GM13977 (cell line): Measurements from ENCODE around the gene CNTNAP3.
"Not testable (repeated sequence)": the region's sequence is repeated elsewhere in the genome, so short reads cannot be mapped to it uniquely, and the experiment has no call there.

Experiments
- DNase-seq: peaks from one replicate; pipeline ENCODE4 v3.0.0; 2012; ENCODE audit warnings: low spot score
- CTCF ChIP-seq: IDR thresholded peaks from 2 replicates; pipeline ENCODE4 v1.5.1; 2012; ENCODE audit warnings: mild to moderate bottlenecking, control low read depth; ENCODE audit not compliant: insufficient read depth; ENCODE audit errors: extremely low read depth, missing control alignments
- in situ Hi-C: fragments of 300-500 bp; cut with MboI; formaldehyde crosslinking; loops from one replicate; pipeline ENCODE4 v1.12.0; 2022; ENCODE audit warnings: low sequenced_read_pairs, low pct_unique_long_range_greater_than_20kb, mixed read lengths, inconsistent platforms; ENCODE audit not compliant: unreplicated experiment

The CNTNAP3 gene

GRCh38 chr9:39108145-39108544 lies 179.8 kb downstream of the CNTNAP3 start:
- TF ChIP-seq CTCF: no peak
- DNase-seq: no peak
- in situ Hi-C loops: no loop called here

GRCh38 chr9:39097208-39097607 lies 190.8 kb downstream of the CNTNAP3 start:
- in situ Hi-C loops, DNase-seq: not testable (repeated sequence)

- DNase-seq, in situ Hi-C loops: not testable (repeated sequence)
These were observed 202.7 kb downstream of the CNTNAP3 start for GRCh38 chr9:39085311-39085710.

- DNase-seq, in situ Hi-C loops: not testable (repeated sequence)
These were observed 205.4 kb downstream of the CNTNAP3 start for GRCh38 chr9:39082574-39082973.

GRCh38 chr9:39080081-39080480 lies 207.9 kb downstream of the CNTNAP3 start:
- DNase-seq, in situ Hi-C loops: not testable (repeated sequence)

GRCh38 chr9:39078621-39079256 lies 209.2 kb downstream of the CNTNAP3 start:
- DNase-seq, in situ Hi-C loops: not testable (repeated sequence)

- in situ Hi-C loops, DNase-seq: not testable (repeated sequence)
These were observed 214.4 kb downstream of the CNTNAP3 start for GRCh38 chr9:39073537-39073936.

- DNase-seq, in situ Hi-C loops: not testable (repeated sequence)
These were observed 220.3 kb downstream of the CNTNAP3 start for GRCh38 chr9:39067683-39068082.

- DNase-seq, in situ Hi-C loops: not testable (repeated sequence)
These were observed 225.0 kb downstream of the CNTNAP3 start for GRCh38 chr9:39062966-39063365.

GRCh38 chr9:39054453-39054852 lies 233.5 kb downstream of the CNTNAP3 start:
- in situ Hi-C loops: not testable (repeated sequence)

GRCh38 chr9:39046833-39047232 lies 241.1 kb downstream of the CNTNAP3 start:
- DNase-seq: not testable (repeated sequence)

More at GRCh38 chr9:39054453-39054852, 233.5 kb downstream of the CNTNAP3 start:
- not testable (repeated sequence) for DNase-seq

GRCh38 chr9:39042352-39042803 lies 245.6 kb downstream of the CNTNAP3 start:
- DNase-seq, in situ Hi-C loops: not testable (repeated sequence)

More at GRCh38 chr9:39046833-39047232, 241.1 kb downstream of the CNTNAP3 start:
- in situ Hi-C loops: not testable (repeated sequence)

- in situ Hi-C loops, DNase-seq: not testable (repeated sequence)
These were observed 246.2 kb downstream of the CNTNAP3 start for GRCh38 chr9:39041774-39042173.

- in situ Hi-C loops, DNase-seq: not testable (repeated sequence)
These were observed 248.8 kb downstream of the CNTNAP3 start for GRCh38 chr9:39039148-39039547.

GRCh38 chr9:39038221-39038620 lies 249.7 kb downstream of the CNTNAP3 start:
- in situ Hi-C loops, DNase-seq: not testable (repeated sequence)

GRCh38 chr9:39033849-39034248 lies 254.1 kb downstream of the CNTNAP3 start:
- DNase-seq, in situ Hi-C loops: not testable (repeated sequence)

- DNase-seq, in situ Hi-C loops: not testable (repeated sequence)
These were observed 257.6 kb downstream of the CNTNAP3 start for GRCh38 chr9:39030204-39031019.
